Measurements from ENCODE around the gene ITGA5.
"Not testable (repeated sequence)": the region's sequence is repeated elsewhere in the genome, so short reads cannot be mapped to it uniquely, and the experiment has no call there.

The ITGA5 gene

DNA sequence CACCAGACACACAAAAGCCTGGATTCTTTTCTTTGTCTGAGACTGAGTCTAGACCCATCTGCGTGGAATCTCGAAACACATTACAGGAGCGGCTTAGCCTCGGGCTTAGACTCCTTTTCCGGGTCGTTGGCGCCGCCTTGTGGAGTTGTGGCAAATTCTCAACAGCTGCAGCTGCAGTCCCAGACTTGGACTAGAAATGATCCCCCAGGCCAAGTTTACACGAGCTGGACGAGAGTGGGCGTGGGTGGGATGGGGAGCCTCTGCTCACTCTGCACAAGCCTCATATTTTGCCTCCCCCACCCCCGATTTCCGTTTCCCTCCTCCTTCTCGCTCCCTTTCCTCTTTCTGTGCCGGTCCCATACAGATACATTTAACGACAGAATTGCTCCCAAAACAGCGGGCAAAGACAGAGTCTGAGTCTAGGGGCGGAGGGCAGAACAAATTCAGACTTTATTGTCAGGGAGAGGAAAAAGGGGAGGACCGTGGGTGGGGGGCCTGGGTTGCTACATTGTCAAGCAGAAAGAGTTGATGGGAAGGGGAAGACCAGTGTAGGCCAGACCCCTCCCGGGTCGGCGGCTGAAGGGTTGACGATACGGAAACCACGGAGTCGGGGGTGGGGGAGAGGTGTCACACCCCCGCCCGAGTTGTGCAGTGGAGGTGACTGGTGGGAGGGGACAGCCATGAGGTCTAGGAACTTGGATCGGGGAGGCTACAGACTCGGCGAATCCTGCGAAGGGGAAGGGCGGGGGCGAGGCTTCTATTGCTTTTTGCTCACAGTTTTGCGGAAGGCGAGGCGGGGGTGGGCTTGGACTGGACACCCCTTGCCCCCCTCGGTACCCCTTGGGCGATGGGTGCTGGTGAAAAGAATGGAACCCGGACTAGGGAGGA is 50.1 kb downstream of the ITGA5 start:
- peak; percentile 45 for DNase-seq

DNA sequence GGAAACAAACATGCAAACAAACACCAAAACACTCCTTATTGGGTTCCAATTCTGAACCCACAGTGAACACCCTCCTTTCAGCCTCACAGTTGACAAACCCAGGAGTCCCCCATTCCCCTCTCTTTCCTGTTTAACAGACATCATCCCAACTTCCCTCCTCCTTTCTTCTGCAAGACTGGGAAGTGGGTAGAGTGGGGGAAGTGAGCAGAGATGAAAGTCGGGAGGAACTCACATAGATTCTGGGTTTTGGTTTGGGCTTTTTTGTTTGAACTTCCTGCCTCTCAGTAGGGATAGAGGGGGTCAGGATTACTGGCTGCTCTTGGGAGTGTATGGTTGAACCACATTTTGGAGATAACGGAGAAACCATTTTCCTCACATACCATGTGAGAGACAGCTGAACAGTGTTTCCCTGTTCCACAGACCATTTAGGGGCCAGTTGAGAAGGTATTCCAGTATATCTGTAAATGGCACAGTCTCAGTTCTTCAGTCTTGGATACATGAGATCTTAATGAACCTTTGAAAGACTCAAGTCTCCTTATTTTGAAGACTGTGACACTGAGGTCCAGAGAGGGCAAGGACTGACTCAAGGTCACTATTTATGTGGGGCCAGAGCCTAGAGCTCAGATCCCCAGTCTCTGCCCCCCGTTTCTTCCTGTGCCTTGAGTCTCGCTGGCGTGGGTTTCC is 50.9 kb downstream of the ITGA5 start:
- no peak for DNase-seq

DNA sequence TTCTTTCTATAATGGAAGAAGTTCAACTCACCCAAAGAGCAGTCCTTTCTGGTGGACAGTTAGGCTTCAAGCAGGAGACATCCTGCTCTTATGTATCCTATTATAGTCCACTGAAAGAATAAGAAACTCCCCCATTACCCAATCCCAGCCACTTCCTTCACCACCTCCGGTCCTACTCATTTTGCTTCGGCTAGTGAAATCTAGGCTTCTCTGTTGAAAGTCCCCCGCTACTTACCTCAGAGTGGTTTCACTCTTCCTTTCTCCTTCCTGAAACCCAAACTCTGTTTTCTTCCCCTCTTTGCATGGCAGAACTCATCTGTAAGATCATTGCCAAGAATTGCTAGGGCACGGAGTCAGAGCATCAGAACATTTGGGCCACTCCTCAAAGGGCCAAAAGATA is 54.7 kb downstream of the ITGA5 start, which contains the start of gene GPR84:
Gene GPR84, minus strand, starts transcription at position 74 of the 400 bp plus-strand sequence. CDS start 635 bp downstream, outside the sequence.
- no peak for DNase-seq

DNA sequence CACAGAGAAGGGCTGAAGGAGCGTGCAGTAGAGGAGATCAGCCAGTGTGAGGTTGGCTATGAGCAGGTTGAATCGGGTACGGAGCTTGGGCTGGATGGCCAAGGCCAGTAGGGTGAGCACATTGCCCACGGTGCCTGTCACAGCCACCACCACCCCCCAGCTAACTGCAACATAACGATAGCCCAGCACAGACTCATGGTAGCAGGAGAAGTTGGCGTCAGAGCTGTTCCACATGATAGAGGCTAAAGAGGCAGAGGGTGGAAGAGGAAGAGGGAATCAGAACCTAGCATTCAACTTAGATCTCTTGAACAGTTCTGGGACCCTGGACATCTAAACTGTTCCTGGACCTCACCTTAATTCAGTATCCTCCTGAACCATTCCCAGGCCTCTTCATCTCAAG is 55.4 kb downstream of the ITGA5 start:
- no peak for DNase-seq

DNA sequence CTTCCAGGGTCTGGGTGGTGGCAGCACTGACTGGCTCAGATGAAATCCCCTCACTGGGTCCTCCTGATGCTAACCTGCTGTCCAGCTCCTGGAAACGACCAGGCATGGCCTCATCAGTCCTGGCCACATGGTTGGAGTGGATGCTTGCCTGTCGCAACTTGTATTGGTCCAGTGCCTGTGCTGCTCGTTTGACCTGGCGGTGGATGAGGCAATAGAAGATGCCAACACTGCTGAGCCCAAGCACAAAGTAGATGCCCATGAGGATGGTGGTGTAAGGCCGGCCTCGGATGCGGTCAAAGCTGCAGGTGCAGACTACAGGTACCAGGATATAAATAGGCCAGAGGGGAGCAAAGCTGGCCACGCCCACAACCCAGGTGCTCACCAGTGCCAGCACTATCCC is 56.0 kb downstream of the ITGA5 start:
- no peak for DNase-seq

- DNase-seq: peak; percentile 72
Observed at GRCh38 chr12:54360717-54361456, 58.2 kb downstream of the ITGA5 start.

GRCh38 chr12:54359762-54360351 is 59.2 kb downstream of the ITGA5 start:
- DNase-seq: no peak

- DNase-seq: peak; percentile 98
Observed at GRCh38 chr12:54358945-54359761, 59.9 kb downstream of the ITGA5 start.

DNA sequence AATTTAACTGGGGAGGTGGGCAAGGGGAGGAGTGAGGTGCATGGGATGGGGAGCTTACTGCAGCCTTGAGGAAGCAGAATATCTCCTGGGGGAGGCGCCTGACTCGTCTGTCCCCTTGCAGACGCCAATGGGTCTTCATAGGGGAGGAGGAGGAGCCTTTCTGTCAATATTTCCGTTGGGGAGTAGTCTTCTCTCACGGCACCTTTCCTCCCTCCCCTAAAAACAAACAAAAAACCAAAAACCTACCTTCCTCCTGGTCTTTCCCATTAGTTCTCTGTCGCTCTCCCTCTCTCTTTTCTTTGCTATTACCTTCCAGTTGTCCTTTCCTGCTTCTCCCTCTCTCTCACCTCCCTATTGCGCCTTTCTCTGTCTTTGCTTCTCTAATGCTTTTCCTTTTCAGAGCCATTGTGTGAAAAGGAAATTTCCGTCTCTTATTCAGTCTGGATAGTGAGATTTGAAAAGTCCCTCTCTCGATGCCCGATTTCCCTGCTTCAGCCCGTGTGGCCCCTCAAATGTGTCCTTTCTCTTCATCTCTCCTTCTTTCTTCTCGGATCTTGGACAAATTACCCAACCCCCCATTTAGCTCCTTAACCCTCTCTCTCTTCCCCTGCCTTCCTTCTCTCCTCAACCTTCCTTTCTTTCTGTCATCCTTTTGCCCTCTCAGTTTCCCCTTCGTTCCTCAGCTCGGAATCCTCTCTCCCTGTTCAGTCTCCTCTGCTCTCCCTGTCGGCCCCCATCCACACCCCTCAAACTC is 60.7 kb downstream of the ITGA5 start:
- DNase-seq: peak; percentile 48

GRCh38 chr12:54357506-54358190 is 61.4 kb downstream of the ITGA5 start:
- DNase-seq: no peak

GRCh38 chr12:54356951-54357356 is 62.1 kb downstream of the ITGA5 start:
- no peak for DNase-seq

- no peak for DNase-seq
Observed at GRCh38 chr12:54356228-54356627, 62.8 kb downstream of the ITGA5 start.

DNA sequence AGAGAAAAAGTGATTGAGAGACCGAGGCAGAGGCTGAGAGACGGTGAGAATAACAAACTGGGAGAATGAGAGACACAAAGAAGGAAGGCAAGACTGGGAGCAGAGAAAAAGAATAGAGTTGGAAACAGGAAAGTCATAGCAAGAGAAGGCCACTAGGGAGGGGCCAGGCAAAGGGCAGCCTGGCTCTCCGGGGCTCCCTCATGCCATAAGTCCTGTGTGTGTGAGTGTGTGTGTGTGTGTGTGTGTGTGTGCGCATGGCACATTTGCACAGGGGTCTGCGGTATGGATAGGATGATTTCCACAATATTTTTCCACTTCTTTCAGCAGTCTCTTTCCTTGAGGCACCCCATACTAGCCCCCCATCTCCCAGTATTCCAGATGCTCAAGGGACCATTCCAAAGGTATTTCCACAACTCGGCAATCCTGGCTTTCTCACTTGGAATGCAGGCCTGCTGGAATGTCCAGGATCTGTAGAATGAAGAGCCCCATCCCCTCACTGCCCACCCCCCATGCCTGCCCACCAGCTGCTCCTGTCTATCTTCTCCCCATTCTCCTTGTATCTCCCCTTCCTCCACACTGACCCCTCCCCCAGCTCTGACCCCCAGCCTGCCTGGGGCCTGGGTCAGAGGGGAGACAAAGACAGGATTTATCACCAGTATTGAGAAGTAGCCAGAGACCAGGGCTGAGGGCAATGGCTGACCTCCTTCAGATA is 63.8 kb downstream of the ITGA5 start:
- DNase-seq: no peak

DNA sequence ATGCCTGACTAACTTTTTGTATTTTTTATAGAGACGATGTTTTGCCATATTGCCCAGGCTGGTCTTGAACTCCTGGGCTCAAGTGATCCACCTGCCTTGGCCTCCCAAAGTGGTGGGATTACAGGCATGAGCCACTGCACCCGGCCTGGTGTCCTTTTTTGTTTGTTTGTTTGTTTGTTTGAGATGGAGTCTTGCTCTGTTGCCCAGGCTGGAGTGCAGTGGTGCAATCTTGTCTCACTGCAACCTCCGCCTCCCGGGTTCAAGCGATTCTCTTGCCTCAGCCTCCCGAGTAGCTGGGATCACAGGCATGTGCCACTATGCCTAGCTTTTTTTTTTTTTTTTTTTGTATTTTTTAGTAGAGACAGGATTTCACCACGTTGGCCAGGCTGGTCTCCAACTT is 64.8 kb downstream of the ITGA5 start:
- not testable (repeated sequence) for DNase-seq

GRCh38 chr12:54352891-54353874 is 65.9 kb downstream of the ITGA5 start:
- DNase-seq: peak; percentile 16

GRCh38 chr12:54352022-54352531 is 67.0 kb downstream of the ITGA5 start:
- DNase-seq: peak; percentile 23

DNA sequence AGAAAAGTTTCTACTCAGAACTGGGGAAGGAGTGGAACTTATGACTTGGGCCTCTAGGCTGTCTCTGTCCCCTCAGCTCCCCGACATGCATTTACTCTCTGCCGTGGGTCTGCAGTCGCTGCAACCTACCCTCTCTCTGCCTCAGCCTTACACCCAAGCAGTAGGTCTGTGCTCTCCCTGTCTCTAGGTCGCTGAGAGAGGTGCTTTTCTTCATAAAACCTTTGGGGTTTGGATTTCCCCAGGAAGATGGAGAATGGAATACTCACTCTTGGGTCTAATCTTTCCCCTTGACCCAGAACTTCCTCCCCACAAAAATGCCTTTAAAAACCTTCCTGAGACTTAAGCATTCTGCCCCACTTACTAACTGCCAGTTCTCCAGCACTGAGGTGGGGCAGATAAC is 67.7 kb downstream of the ITGA5 start:
- no peak for DNase-seq

DNA sequence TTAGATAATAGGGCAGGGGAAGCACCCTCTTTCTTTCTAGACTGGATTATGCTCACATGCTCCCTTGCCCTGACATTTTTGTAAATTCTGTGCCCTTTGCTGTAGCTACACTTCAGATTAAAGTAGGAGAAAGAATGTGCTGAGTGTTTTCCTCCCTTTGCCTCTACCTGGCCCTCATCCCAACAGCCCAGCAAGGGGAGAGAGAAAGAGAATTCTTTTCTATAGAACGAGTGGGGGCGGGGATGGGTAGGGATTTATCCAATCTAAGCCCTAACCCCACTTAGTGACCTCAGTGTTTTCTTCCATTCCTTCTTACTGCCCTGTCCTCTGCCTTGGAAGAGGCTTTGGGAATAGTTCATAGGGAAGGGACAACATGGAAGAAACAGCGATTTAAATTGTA is 68.3 kb downstream of the ITGA5 start:
- DNase-seq: no peak

DNA sequence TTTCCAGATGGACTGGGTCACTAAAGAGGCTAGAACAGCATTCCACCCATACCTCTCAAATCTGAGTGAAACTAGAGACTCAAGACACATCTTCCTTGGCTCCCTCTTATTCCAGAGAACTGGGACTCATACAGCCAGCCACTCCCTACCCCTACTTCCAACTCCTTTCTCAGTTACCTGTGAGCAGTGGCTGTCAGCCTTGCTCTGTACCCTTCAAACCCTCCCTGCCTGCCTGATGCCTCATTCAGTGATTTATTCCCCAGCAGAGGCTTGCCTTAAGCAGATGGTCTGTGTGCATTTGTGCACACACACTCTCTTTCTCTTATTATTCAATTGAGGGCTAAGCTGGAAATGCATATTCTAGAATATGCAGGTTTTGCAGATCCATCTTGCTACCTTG is 69.4 kb downstream of the ITGA5 start:
- DNase-seq: no peak

Data from SHP77 treated with DMSO at 0.1 percent for 48 hours (cell line).